GM19455 (cell line): Measurements from ENCODE around the gene KRT77.
"Not testable (repeated sequence)": the region's sequence is repeated elsewhere in the genome, so short reads cannot be mapped to it uniquely, and the experiment has no call there.

Experiments
- ATAC-seq: cut with Tn5 transposase; IDR thresholded peaks from one replicate; pipeline ENCODE4 v1.9.1; 2021; ENCODE audit not compliant: unreplicated experiment

Gene KRT77

DNA sequence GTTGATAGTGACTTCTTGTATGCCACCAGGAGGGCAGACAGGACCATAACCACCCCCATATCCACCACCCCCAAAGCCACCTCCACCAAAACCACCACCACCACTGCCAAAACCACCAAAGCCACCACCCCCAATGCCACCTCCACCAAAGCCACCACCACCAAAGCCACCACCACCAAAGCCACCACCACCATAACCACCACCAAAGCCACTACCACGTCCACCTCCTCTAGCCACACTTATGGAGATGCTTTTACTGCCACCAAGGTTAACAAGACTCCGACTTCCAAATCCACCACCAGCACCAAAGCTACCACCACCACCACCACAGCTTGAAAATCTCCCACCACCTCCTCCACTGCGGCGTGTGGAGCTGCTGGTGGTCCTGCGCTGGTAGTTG is 23.4 kb downstream of the KRT77 start:
- ATAC-seq: no peak

DNA sequence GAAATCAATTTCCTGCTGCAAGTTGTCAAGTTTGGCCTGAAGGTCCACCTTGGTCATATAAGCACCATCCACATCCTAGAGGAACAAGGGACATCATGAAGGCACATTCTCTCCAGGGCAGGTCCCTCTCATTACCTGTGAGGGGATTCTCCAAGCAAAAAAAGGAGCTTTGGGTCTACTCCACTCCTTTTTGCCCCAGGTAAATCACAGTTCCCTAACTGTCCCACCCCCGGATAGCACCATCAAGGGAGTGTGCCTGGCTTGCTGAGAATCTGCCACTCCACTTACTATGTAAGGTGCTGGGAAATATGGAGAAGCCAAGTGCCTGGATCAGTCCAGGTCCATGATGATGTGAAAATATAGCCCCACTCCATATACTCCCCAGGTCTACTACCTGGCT is 25.7 kb downstream of the KRT77 start:
- no peak for ATAC-seq

DNA sequence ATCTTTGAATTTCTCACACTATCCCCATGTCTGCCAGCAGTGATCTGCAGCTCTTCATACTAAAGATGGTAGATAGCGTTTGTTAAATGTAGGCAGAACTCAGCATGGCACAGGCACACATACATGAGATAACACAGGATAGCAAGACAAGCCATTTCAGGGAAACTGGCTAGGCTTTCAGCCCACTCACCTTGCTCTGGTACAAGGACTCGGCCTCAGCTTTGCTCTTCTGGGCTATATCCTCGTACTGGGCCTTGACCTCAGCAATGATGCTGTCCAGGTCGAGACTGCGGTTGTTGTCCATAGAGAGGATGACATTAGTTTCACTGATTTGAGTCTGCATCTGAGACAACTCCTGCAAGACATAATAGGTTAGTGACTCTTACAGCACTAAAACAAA is 26.2 kb downstream of the KRT77 start:
- no peak for ATAC-seq

DNA sequence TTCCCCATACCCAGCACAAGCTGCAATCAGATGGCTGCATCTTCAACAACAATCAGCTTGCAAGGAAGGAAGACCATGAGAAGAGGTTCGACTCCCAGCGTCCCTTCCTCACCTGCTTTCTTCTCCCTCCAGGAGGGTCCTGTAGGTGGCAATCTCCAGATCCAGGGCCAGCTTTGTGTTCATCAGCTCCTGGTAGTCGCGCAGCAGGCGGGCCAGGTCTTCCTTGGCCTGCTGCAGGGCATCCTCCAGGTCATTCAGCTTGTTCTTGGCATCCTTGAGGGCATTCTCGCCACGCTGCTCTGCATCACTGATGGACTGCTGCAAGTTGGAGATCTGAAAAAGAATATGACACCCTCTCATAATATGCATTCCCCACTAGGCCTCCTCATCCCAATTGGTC is 27.2 kb downstream of the KRT77 start:
- no peak for ATAC-seq

DNA sequence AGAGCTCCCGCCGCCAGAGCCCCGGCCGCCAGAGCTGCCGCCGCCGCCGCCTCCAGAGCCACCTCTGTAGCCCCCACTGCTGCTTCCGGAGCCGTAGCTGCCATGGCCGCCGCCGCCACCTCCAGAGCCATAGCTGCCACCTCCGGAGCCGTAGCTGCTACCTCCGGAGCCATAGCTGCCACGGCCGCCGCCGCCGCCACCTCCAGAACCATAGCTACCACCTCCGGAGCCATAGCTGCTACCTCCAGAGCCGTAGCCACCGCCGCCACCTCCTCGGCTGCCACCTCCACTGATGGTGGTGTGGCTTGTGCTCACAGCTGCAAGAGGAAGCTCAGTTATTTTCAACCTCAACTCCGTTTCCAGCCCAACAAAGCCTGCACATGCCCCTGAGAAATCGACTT is 28.0 kb downstream of the KRT77 start:
- ATAC-seq: no peak

DNA sequence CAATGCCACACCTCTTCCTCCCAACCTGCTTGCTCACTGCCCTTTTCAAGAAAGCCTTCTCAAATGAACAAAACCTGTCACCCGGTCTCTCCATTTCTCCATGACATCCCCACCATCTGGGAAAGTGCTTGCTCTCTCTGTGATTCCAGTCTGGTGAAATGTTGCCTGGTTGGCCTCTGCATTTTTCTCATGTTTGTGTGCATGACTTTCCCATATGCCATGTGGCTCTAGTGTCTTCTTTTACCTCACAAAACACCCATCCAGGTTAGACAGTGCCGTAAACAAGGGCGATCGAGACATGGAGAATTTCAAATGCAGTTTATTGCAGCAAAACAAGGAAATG is 28.9 kb downstream of the KRT77 start:
- no peak for ATAC-seq

DNA sequence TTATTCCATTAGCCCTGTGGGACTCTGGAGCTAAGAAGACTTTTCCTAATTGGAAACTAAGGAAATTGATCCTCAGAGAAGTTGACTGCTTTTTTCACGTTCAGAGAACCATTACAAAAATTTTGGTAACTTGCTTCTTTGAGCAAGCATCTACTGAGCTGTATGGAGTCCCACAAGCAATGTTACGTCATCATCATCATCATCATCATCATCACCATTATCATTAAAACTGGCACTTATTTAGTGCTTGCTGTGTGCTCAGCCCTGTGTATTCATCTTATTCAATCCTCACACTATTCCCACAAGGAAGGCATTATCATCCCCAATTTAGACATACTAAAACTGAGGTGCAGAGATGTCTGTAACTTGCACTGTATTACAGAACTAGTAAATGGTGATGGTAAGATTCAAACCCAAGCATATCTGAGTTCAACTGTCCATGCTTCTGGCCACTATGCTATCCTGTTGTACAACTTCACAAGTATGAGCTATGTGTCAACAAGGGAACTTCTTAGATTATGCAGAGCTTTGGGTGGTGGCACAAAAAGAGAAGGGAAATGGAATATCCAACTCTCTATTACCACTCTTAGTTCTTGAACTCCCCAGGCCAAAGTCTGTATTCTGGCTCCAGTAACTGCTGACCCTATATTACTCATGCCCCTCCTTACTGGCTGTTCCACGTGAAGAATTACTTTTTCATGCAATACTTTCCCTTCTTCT is 29.5 kb downstream of the KRT77 start:
- no peak for ATAC-seq

DNA sequence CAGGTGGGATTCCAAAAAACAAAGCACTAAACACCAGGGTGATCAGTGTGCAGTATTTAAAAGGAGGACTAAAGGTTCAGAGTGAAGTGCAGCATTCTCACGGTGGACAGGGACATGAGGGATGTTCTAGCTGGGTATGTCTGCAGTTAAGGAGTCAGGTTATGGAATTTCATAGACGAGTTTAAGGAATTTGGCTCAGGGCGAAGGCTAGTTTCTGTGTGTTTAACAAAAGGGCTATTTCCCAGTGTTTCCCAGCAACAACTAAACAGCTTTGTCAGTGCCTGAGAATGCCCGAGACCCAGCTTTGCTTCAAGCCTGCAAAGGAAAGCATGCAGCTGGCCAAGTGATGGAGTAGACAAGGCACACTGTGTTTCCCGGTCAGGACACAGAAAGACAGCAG is 30.1 kb downstream of the KRT77 start:
- ATAC-seq: no peak

DNA sequence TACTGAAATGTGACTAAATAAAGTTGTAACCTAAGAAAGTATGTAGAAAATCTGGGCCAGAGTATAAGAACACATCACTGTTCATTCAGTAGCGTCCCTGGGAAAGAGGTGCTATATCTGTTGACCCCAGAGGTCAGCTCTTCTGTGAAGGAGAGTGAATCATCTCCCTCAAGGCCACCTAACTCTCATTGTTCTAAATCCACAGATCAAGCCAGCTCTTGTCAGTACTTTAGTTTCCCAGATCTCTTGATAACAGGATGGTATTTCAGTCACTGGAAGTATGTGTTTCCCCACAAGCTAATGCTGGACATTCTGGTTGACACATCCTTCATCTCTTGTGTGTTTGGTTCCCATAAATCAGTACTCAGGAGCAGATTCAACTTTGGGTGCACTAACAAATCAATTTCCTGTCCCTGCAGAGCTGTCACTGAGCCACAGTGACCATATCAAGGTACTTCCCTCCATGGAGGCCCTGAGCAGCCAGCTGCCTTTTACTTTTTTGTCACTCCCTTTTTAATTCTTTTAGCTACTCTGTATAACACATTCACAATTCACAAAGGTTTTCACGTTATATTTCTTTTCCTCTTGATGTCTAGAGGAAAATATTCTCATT is 30.9 kb downstream of the KRT77 start:
- no peak for ATAC-seq

DNA sequence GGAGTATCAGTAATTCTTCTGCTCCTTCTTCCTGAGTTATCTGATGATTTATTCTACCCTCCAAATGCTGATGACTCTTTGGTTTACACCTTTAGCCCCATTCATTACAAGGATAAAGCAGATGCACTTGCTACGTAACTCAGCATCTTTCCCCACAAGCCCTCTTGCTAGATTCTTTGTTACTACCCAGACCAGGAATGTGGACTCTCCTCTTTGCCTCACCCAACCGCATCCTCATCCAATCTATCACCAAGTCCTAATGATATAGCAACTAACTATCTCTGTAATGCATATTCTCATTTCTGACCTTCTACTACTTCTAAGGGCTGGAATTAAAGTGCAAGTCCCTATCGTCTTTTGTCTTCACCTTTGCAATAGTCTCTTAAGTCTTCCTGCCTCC is 32.4 kb downstream of the KRT77 start:
- ATAC-seq: no peak

DNA sequence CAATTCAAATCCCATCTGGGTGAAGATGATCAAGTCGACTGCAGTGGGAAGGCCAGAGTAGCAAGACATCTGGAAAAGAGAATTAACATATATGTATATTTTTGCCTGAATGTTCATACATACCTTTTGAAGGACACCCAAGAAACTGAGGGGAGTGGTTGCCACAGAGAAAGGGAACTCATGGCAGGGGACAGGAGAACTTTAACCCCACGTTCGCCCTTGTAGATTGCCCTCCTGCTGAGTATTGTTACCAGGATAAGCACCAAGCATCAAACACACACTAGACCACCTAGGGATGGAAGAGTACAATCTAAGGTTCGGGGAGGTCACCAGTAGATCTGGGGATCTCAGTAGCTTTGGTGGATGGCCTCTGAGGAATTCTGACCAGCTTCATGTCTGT is 32.8 kb downstream of the KRT77 start:
- no peak for ATAC-seq

DNA sequence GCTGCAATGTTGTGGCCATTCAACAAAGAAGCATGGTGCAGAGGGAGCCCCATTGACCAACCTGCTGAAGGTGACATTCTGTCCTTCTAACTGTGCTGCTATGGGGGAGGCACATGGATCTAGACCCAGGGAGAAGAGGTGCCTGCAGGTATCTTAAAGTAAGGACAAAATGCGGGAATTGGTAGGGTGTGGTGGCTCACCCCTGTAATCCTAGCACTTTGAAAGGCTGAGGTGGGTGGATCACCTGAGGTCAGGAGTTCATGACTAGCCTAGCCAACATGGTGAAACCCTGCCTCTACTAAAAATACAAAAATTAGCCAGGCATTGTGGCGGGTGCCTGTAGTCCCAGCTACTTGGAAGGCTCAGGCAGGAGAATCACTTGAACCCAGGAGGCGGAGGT is 33.4 kb downstream of the KRT77 start:
- ATAC-seq: not testable (repeated sequence)

DNA sequence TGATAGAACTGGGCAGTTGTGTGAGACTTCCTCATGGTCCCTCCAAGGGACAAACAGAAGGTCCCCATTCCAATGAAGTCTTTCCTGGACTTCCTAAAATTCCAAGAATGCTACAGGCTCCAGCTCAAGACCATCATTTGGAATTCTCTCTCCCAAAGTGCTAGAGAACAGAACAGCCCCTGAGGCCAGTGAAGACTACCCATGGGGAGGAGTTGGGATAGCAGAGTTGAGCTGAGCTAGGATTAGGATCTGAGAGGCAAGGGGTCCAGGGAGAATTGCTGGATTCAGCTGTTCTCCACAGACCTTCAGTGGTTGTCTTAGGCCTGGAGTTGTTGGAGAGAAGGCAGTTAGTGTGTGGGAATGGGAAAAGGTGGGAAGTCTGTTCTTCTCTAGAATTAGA is 33.9 kb downstream of the KRT77 start:
- no peak for ATAC-seq

DNA sequence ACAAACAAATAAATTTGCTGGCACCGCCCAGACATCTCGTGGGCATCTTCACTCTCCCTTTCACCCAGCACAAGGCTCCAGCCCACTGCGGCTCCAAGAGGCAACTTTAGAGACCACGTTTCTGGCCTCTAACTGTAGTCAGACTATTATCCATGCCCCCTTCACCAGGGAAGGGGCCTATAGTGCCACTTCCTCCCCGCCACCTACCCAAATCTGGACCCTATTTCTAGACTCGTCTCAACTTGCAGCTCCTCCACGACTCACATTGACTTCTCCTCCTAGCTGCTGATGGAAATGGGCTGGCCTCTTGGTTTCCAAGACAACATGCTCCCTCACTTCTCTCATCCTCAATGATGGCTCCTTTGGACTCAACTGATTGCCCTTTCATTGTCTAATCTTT is 35.4 kb downstream of the KRT77 start:
- ATAC-seq: no peak

DNA sequence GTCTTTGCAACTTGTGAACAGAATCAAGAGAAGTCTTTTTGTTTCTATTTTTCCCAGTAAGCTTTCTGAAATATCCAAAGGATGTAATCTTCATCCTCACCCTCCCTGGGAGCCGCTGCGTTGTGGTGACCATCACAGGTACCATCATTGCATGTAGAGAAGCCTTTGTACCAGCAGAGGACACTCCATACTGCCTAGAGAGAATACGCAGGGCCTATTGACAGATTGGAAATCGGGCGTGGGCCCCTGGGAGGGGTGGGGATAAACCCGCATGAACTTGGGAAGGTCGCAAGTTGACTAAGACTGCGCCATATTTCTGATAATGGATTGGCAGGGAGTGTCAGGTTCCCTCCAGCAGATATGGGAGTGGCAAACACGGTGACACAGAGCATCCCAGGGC is 35.8 kb downstream of the KRT77 start:
- no peak for ATAC-seq

DNA sequence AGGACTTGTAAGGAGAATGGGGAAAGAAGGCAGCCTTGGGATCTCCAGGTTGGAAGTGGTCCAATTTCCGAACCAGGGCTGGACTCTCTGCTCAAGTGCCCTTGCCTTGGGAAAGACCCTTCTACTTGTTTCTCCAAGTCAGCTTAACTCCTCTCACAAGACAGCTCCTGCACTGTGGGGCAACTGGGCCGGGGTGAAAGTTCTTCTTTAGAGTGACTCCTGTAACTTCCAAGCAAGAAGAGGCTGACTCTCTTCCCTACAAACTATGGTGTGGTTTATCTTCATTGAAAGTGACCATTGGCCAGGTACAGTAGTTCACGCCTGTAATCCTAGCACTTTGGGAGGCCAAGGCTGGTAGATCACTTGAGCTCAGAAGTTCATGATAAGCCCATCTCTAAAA is 36.9 kb downstream of the KRT77 start:
- ATAC-seq: no peak

DNA sequence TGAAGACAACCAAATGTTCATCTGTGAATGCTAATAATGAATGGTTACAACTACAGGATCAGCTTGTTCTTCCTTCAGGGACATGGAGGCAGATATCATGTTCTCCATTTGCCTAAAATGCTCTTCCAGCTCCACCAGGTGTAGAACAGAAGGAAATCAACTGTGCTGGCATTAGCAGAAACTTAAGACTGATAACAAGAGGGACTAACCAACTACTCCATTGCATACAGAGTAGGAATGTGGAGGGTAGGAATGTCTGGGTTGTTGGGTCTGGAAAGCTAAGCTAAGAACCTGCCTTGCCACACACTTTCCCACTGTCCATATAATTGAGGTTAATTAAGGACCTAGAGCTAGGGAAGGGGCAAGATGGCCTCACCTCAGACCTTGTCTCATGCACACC is 39.9 kb downstream of the KRT77 start:
- no peak for ATAC-seq

DNA sequence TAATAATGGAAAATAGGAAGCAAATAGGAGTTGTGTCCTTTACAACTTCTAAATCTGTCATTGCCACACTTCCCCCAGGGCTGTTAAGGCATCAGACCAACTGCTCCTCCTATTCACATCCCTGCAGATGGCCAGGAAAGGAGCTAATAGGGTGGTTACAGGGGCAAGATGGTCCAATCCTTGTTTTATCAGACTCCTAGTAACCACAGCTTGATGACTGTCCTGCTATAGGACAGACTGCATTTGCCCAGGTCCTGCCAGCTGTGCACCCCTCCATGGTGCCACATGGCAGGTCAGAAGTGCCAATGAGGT is 40.5 kb downstream of the KRT77 start:
- no peak for ATAC-seq

DNA sequence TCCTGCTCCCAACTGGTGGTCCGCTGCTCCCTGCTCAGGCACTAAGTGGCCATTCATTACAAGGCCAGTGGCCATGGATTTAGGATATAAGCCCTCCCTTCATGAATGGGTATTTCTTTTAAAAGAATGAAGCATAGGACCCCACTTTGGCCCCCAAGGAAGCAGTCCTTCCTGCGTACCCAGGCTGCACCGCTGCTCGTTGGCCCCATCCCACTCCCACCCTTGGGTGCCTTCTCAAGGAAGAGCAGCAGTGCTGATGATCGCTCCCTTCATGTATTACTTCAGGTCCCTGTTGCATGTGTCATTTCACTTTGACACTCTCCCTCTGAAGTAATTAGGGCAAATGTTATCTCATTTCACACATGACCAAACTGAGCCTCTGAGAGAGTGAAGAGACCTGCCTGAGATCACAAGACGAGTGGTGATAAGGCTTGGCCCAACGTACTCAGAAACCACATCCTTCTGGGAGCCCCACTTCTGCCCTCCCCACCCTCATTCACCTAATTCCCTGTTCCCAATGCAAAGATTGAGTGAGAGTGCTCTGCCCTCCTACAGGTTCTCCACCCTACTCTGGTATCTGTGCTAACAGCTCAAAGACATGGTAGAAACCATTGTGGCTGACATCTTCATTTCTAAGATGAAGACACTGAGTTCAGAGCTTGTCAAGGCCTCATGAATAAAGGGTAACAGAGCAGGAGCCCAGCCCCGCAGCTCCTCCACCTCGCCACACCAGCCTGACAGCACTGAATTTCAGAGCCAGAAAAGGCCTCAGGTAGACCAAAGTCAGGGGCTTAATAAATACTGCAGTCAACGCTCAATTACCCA is 41.0 kb downstream of the KRT77 start:
- no peak for ATAC-seq

DNA sequence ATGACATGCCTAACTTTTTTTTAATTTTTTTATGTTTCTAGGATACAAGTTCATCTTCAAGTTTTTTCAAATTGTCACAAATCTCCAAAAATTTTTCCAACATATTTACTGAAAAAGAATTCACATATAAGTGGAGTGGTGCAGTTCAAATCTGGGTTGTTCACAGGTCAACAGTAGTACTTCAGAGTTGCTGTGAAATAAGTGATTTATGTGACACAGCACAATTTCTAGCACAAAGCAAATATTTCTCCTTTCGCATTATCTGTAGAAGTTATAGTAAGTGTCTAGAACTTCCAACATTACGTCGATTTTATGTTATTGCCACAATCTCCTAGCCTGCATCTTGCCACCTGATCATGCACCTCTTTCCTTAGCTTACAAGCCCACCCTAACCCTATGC is 41.7 kb downstream of the KRT77 start:
- ATAC-seq: no peak

DNA sequence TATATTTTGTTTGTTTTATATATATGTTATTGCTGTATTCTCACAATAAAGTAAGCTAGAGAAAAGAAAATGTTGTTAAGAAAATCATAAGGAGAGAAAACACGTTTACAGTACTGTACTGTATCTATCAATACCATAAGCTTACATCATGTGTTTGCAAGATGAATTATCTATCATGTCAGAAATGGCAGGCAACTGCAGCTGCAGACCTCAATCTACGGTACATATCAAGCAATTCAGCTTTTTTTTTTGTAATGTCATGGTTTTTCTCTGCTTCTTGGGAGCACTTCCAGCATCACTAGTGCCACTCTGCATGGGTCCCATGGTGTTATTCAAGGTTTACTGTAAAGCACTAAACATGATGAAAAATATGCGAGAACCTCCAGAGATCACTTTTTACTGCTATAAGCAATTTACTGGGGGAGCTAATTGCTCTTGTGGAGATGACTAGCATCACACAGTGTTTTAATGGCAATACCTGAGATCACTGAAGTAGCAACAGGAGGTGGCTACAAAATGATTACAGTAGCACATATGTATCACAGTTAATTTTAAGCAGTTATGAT is 42.3 kb downstream of the KRT77 start:
- no peak for ATAC-seq

DNA sequence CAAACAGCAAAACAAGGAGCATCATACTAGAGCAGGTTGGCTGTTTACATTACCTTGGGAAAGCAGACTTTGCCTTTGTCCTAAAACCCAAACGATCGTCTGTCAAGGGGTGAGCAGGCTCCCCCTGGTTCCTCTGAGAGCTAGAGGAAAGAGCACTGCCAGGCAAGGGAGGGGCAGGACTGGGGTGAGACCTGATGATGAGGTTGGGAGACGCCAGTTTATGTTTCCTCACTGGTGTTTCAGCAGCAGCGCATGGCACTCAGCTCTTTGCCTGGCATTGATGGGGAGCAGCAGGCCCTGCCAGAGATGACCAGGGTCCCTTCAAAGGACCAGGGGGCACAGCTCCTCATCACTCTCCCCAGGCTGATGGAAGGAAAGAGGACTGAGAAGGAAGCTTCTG is 43.4 kb downstream of the KRT77 start:
- no peak for ATAC-seq
